ENCODE measurements around the gene DLX4. TPM values are rescaled to one million over a fixed set of nuclear protein-coding genes. Genes with fewer than 3 reads are reported as not detected.

The DLX4 gene
- total and polyA plus RNA-seq, 12 donors, result 0.10 to 0.96 (median 0.27) TPM; not detected in 3

DNA sequence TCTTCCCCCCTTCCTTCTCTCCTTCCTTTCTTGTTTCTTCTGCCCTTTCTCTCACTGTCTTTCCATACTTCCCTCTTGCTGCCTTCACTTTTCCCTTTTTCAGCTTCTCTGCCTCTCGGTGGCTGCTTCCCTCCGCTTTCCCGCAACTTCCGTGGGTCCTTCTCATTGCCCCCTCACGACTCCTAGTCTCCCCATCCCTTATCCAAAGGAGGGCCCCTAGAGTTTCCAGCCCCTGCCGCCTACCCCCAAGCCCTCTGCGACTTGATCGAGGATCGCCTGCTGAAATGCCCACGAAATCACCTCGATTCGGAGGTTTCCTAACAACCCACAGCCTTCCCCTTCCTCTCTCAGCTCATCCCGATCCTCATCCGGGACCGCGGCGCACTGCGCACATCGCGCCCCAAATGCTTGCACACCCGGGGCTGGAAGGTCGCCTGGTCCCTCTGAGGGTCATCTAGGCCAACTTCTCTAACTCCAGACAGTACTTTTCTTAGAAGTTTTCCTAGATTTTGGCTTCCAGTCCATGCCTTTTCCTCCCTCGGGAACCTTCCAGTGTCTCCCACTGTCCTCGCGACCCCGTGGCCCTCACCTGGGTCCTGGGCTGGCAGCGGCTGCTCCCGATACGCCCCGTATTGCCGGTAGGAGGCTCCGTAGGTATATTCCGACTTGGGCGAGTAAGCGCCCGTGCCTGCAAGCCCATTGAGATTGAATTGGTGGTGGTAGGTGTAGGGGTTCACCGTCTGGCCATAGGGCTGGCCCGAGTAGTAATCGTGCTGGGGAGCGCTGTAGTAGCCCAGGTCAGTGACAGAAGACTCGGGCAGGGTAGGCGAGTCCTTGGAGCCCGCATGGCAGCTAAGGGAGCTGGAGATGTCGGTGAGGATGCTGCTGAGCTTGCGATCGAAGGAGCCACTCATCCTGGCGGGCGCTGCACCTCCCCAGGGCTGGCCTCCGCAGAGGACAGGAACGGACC lies 25.4 kb downstream of the DLX4 start:
- intact Hi-C loops (cut with DNase I), result loop anchor here (5.0 to 10.0 kb wide), 7 partner anchors 37 to 430 kb away; partner anchors contain the start of genes NXPH3 (in 1 of the 2) and SLC35B1 (in 1 of the 2)
- Histone ChIP-seq H3K27ac (no peak overlapping the region), H3K27me3 (peaks cover 44% of the 10 kb centered on the region), H3K9me3 (replicated peaks in 1 of 3) (no peaks in the 10 kb centered on the region), H3K4me3 (peak overlapping the region in 2 of 4 donors; percentile 15 to 74), H3K4me1 (replicated peaks in 1 of 2) (peaks cover 19 to 28% of the 10 kb centered on the region in 2 donors), H3K36me3 (replicated peaks in 1 of 2) (no peaks in the 10 kb centered on the region)
- TF ChIP-seq POLR2A (IDR thresholded peaks at IDR 0.05), result no peak
- TF ChIP-seq, protein P1, sequence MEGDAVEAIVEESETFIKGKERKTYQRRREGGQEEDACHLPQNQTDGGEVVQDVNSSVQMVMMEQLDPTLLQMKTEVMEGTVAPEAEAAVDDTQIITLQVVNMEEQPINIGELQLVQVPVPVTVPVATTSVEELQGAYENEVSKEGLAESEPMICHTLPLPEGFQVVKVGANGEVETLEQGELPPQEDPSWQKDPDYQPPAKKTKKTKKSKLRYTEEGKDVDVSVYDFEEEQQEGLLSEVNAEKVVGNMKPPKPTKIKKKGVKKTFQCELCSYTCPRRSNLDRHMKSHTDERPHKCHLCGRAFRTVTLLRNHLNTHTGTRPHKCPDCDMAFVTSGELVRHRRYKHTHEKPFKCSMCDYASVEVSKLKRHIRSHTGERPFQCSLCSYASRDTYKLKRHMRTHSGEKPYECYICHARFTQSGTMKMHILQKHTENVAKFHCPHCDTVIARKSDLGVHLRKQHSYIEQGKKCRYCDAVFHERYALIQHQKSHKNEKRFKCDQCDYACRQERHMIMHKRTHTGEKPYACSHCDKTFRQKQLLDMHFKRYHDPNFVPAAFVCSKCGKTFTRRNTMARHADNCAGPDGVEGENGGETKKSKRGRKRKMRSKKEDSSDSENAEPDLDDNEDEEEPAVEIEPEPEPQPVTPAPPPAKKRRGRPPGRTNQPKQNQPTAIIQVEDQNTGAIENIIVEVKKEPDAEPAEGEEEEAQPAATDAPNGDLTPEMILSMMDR (IDR thresholded peaks at IDR 0.05), result no peak
- DNase-seq, result no peak
- WGBS, 4 donors, result 5 to 9% (median 7%) methylated on average over 36 to 50 of the region's 50 CpGs

DNA sequence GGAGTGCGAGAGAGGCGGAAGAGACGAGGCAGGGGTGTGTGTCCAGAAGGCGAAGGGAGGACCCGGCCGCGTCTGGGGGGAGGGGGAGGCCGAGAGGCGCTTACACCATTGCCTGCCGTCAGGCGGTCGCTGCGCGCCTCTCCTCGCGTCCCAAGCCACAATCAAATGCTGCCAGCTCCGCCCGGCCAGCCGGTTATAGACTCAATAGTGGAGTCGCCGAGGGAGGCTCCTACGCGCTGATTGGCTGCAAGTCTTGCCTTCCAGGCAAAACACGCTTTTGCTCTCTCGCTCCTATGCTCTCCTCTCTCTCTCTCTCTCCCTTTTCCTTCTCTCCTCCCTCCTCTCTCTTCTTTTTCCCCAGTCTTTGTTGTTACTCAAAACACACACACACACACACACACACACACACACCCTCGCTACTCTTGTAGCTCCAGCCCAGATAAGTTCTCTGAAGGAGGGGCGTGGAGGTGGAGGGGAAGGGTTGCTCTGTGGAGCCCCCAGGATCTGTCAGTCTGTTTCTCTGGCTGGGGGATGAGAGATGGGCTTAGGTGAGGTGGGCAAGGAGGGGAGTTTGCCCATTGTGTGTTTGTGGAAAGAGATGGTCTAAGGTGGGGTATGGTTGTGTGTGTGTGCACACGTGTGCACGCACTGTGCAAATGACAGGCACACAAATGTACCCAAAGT lies 26.2 kb downstream of the DLX4 start, which contains the start of gene DLX3:
Gene DLX3, minus strand, starts transcription at position 170 of the 684 bp plus-strand sequence. CDS start 226 bp downstream, outside the sequence.
- WGBS, 4 donors, result 3 to 6% (median 4%) methylated on average over 15 to 29 of the region's 29 CpGs
- peak within 1 kb of the TSS in 2 of 4 donors; percentile 15 to 74 for H3K4me3 ChIP-seq
- TF ChIP-seq POLR2A (IDR thresholded peaks at IDR 0.05), result peak; percentile 19 to 73
- TF ChIP-seq, protein P1 (IDR thresholded peaks at IDR 0.05), result no peak
- H3K36me3 ChIP-seq (replicated peaks in 1 of 2), result no peaks in the 10 kb centered on the region
- peaks cover 52% of the 10 kb centered on the region for H3K27me3 ChIP-seq
- peak; percentile 79 to 90 (median 85) for DNase-seq
- no peak within 1 kb of the TSS for H3K27ac ChIP-seq
- H3K9me3 ChIP-seq (replicated peaks in 1 of 3), result no peaks in the 10 kb centered on the region
- peaks cover 19 to 28% of the 10 kb centered on the region in 2 donors for H3K4me1 ChIP-seq (replicated peaks in 1 of 2)
- intact Hi-C loops (cut with DNase I), result loop anchor here (5.0 to 10.0 kb wide), 6 partner anchors 98 to 430 kb away; partner anchors contain the start of genes NXPH3 (in 1 of the 2) and SLC35B1 (in 1 of the 2)

DNA sequence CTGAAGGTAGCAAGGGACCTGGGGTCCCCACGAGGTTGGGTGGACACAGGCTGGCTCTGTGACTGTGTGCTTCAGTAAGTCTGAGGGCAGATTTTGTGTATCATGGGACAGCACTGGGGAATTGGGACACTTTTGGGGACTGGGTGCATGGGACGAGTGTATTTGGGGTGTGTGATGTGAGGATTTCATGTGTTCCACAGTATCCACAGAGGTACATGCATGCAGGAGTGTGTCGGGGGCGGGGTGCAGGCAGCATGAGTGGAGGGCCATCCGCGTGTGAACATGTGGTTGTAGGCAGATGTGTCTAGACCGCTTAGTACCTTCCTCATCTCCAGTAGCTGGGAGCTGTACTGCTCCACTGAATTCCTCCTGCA lies 27.1 kb downstream of the DLX4 start:
- no peak for DNase-seq
- TF ChIP-seq, protein P1 (IDR thresholded peaks at IDR 0.05), result no peak
- TF ChIP-seq POLR2A (IDR thresholded peaks at IDR 0.05), result no peak
- 37 to 43% (median 41%) methylated on average over 7 of the region's 7 CpGs for WGBS, 4 donors
- H3K36me3 ChIP-seq (replicated peaks in 1 of 2), result no peaks in the 10 kb centered on the region
- no peak overlapping the region for H3K27ac ChIP-seq
- H3K9me3 ChIP-seq (replicated peaks in 1 of 3), result no peaks in the 10 kb centered on the region
- intact Hi-C loops (cut with DNase I), result loop anchor here (2.0 to 10.0 kb wide), 7 partner anchors 99 to 431 kb away; partner anchors contain the start of genes NXPH3 (in 1 of the 2) and SLC35B1 (in 1 of the 2)
- no peak overlapping the region for H3K4me3 ChIP-seq
- H3K27me3 ChIP-seq, result peaks cover 58% of the 10 kb centered on the region
- peaks cover 19 to 28% of the 10 kb centered on the region in 2 donors for H3K4me1 ChIP-seq (replicated peaks in 1 of 2)

All from adrenal gland (tissue), 12 donors.